HG02610 (cell line): ENCODE data around the gene INPP5A.

ENCODE experiments used
- ATAC-seq: cut with Tn5 transposase; IDR thresholded peaks from one replicate; pipeline ENCODE4 v1.9.1; 2021; ENCODE audit warnings: mild to moderate bottlenecking, moderate library complexity; ENCODE audit not compliant: unreplicated experiment

The INPP5A gene

GRCh38 chr10:132654708-132655661, 117.4 kb downstream of the INPP5A start:
- no peak for ATAC-seq

DNA sequence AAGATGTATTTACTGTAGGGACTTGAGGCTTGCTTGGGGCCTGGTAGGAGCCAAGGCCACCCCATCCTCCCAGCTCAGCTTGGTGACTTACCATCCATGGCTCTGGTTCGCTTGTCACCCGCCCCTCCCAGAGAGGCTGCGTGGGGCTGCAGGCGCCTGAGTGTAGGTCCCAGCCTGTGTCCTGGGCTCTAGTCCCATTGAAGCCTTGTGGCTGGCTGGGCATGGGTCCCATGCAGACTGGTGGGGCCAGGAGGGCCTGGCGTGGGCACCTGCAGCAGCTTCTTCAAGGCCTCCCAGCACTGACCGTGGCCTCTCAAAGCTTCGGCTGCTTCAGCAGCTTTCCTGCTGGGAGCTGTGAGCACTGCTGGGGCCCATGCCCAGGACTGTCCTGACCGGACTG, 118.1 kb downstream of the INPP5A start:
- ATAC-seq: no peak

DNA sequence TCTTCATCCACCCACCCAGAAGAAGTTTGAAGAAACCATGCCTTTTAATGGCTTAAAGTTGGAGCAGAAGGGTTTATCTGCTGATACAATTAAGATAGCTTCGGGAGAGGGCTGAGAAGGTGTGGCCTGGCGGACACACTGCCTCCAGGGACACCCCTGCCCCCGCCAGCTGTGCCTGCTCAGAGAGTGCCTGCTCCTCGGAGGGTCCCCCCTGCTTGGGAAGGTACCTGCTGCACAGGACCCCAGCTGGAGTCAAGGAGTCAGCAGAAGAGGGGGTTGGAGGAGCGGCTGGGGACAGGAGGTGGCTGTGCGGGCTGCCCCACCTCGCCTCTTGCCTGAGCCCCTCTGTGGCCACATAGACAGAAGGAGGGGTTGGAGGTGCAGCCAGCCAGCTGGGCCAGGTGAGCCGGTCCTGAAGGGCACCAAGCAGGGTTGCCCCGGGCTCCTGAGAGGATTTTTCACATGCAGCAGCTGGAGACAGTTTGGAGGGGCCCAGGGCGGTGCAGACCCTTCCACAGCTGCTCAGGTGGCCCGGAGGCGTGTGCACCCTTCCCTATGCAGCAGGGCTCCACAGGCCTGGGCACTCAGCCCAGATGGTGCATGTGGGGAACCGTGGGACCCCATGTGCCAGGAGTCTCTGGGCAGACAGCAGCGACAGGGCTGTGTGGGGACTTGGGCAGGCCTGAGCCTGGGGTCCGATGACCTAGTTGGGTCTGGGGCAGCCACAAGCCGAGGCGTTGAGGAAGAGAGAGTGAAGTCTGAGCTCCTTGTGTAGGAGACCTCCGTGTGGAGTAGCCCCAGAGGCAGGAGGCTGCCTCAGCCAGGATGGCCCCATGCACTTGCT, 118.9 kb downstream of the INPP5A start:
- ATAC-seq: no peak

- ATAC-seq: no peak
These were observed 119.6 kb downstream of the INPP5A start for GRCh38 chr10:132657127-132657706.

GRCh38 chr10:132657748-132658147, 120.2 kb downstream of the INPP5A start:
- ATAC-seq: no peak

GRCh38 chr10:132658546-132659205, 121.1 kb downstream of the INPP5A start:
- no peak for ATAC-seq

DNA sequence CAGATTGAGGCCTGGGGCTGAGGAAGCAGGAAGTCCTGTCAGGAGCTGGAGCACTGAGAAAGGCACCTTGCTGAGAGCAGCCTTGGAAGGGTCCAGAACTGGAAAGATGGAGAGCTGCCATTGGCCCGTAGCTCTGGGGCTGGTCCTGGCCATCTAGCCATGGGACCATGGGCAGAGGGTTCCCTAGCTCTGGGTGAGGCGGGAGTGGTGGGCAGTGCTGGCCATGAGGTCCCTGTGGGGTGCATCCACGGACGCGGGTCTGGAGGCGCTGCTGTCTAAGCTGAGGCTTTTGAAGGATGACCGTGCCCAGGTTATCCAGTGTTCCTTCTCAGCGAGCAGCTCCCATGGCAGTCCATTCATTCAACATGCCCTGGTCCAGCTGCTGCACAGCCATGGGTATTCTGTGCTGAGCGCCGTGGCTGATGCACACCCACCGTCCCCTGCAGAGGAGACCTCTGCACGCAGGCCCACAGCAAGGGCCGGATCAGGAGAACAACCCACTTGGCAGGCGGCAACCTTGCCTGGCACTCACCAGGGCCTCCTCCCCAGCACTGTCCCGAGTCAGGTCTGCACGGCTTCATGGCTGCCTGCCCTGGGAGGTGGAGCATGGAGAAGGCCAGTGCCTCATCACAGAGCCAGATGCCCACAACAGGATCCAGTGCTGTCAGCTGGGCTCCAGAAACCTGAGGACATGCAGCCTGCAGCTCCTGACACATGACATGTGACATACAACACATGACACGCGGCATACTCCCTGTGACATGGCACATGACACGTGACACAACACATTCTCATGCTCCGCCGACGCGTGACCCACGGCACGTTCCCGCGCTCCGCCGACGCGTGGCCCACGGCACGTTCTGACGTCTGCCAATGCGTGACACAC, 121.9 kb downstream of the INPP5A start:
- no peak for ATAC-seq

DNA sequence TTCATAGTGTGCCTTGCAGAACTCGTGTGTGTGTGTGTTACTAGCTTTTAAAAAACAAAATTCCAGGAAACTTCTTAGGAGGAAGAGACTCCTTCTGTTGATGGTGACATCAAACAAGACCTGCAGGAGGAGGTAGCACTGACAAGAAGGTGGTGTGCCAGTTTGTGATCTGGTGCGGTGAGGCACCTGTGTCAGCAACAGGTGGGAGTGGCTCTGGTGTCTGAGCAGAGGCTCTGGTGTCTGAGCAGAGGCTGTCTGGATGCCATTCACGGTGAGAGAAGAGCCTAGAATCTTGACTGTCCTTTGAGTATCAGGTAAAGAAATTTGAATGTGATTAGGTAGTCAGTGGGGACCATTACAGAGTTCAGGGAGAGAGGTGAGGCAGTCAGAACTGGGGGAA, 122.8 kb downstream of the INPP5A start:
- no peak for ATAC-seq

GRCh38 chr10:132662186-132662920, 124.8 kb downstream of the INPP5A start:
- no peak for ATAC-seq

- ATAC-seq: no peak
These were observed 126.2 kb downstream of the INPP5A start for GRCh38 chr10:132663666-132664365.

GRCh38 chr10:132664407-132664806, 126.8 kb downstream of the INPP5A start:
- ATAC-seq: no peak

DNA sequence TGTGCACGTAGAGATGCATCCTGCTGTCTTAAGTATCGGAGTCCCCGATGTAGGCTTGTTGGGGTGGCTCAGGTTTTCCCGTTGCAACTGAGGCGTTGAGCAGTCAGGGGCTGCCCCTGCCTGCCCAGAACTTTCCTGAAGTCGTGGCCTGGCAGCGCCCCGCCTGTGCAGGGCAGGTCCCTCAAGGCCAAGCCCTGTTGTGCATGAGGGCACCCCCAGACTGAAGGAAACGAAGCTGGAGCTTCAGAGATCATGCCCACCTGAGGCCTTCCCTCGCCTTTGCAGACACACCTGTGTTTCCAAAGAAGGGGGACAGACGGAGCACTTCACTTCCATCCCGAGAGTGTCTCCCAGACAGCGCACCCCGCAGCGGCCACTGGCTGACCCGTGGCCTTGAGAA, 127.3 kb downstream of the INPP5A start:
- no peak for ATAC-seq

- ATAC-seq: no peak
These were observed 128.5 kb downstream of the INPP5A start for GRCh38 chr10:132665946-132666704.

- no peak for ATAC-seq
These were observed 129.2 kb downstream of the INPP5A start for GRCh38 chr10:132666705-132667341.

GRCh38 chr10:132667342-132668047, 129.9 kb downstream of the INPP5A start:
- no peak for ATAC-seq

- no peak for ATAC-seq
These were observed 130.4 kb downstream of the INPP5A start for GRCh38 chr10:132668048-132668394.
